HG02938 (cell line): ENCODE measurements around the gene NRP1.

Experiments
- ATAC-seq: cut with Tn5 transposase; IDR thresholded peaks from one replicate; pipeline ENCODE4 v1.9.1; 2021; ENCODE audit warnings: mild to moderate bottlenecking, moderate library complexity; ENCODE audit not compliant: unreplicated experiment

The NRP1 gene

DNA sequence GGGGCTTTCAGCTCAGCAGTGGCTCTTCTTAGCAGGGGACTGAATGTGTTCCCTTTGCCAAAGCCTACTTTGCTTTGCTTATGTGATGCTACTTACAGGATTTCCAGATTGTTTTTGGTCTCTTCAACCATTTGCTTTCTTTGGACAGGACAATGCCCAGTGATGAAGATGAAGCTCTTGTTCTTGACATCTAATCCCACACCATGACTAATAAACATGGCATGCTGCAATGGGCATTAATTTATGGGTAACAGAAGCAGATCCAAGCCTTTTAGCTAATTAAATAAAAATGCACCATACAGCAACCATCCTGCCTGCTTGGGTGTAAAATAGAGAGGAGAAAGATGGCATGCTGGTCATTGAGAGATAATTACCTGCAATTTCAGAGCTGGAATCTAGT is 200.9 kb downstream of the NRP1 start:
- no peak for ATAC-seq

DNA sequence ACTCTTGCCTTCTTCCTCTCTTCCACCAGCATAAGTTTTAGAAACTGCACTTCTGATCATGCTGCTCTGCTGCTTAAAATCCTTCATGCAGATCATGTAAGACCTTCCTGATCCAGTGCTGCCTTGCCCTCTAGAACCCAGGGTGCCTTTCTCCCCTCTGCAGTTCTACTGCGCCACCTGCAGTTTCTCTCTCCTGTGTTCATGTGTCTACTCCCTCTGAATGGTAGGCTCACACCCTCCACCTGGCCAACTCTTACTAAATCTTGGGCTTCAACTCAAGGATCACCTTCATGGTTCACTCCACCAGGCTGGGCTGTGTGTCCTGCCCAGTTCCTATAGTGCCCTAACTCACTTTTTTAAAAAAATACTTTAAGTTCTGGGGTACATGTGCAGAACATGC is 201.8 kb downstream of the NRP1 start:
- no peak for ATAC-seq

DNA sequence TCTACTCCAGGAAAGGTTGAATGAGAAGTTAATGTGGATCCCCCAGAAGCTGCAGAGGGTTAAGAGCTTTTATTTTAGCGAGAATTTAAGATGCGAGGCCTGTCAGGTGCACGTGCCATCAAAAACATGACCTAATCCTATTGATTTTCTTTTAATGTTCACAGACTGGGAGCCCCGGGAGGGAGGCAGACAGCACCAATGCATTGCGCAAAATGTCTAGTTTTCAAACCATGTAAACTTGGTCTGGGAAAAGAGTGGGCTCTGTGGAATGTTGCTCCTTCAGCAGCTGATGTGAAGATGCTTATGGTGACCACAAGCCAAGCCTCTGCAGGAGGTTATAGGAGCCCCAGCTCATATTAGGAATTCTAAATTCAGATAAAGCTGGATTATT is 204.5 kb downstream of the NRP1 start:
- no peak for ATAC-seq

DNA sequence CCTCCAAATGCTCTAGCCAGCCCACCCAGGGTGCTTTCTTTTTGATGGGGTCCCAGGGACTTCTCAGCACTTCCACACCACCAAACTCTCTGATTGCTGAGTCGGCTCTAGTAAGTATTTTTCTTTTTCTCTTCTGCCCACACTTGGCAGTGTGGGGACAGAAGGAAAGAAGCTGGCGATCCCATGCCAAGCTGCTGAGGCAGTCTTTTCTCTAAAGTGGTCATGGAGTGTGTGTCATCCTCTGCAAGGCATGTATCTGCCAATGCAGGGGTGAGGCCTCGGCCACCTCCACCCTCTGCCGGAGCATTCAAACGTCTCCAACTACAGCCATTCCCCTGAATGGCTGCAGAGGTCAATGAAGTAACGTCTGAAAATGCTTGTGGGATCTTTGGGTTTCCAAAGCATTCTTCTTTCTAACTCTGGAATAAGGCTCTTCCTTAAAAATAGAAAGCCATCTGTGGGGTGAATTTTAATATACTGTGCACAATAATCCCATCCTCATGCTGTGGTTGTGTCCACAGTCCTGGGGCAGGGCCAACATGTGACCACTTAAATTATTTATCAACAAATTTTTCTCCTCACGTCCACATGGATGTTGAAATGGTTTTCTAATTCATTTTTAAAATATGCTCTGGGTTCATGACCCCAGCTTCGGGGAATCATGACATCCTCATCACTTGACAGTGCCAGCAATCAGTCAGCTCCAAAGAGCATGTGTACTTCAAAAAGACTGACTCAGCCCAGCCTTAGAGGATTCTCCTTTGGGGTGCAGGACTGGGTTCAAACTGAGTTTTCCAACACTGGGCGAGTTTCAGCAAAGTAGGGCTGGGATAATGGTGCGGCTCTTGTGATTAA is 205.1 kb downstream of the NRP1 start:
- no peak for ATAC-seq

DNA sequence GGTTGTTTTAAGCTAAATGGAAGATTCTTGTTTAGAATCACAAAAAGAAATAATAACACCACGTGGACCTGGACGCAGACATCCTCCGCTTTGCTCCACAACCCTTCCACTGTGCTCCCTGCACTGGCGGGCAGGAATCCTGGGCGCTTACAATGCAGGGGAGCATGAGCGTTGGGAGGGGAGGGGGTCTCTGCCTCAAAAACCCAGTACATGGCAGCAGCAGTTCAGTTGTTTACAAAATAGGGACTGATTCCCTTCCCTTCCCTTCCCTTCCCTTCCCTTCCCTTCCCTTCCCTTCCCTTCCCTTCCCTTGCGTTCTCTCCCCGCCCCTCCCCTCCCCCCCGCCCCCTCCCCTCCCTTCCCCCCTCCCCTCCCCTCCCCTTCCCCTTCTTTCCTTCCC is 206.8 kb downstream of the NRP1 start:
- ATAC-seq = no peak
